Mucosa of descending colon (tissue), 3 donors: ENCODE measurements around the gene MELTF. TPM values are rescaled to one million over a fixed set of nuclear protein-coding genes. Genes with fewer than 3 reads are reported as not detected.

Experiments used
- ATAC-seq: fragments of 200-7000 bp; cut with Tn5 transposase; one replicate; pipeline ENCODE4 v1.9.1; 2020; ENCODE audit warnings: mild to moderate bottlenecking, moderate library complexity
- DNase-seq, 3 donors: peaks; one replicate each; pipeline ENCODE4 v3.0.0-alpha.2; 2020
- H3K36me3 ChIP-seq: fragments of 200-600 bp; one replicate; pipeline ENCODE4 v1.8.0; 2021; ENCODE audit warnings: low read depth, mild to moderate bottlenecking
- H3K4me1 ChIP-seq: fragments of 200-600 bp; one replicate; pipeline ENCODE4 v1.8.0; 2021; ENCODE audit warnings: low read depth, mild to moderate bottlenecking
- H3K4me3 ChIP-seq: fragments of 200-600 bp; one replicate; pipeline ENCODE4 v1.8.0; 2021; ENCODE audit warnings: mild to moderate bottlenecking
- H3K9me3 ChIP-seq: fragments of 200-600 bp; one replicate; pipeline ENCODE4 v1.8.0; 2021; ENCODE audit warnings: mild to moderate bottlenecking
- CTCF ChIP-seq: fragments of 200-600 bp; IDR thresholded peaks from one replicate; pipeline ENCODE4 v1.8.0; 2022; ENCODE audit warnings: antibody characterized with exemption, mild to moderate bottlenecking
- intact Hi-C, 2 donors: fragments of 100-400 bp; cut with DNase I in 1 of 2; cut with micrococcal nuclease in 1 of 2; formaldehyde crosslinking; loops; one replicate each; pipeline versions ENCODE4 v1.11.0 to v1.11.1; 2022; cut with DNase I, micrococcal nuclease
- total RNA-seq, 3 donors: library from RNA; stranded (reverse); fragmentation: NEBNext Ultra II Directional in 2 of 3; extraction: Animal tissue kit (Norgen Biotek cat#: 25700) in 2 of 3; gene quantifications; one replicate each; pipeline versions ENCODE4 v1.2.1 to v1.2.4, GENCODE V29; 2021 to 2023
- donor health status: DM: no; HTN: no; CAD: no; lungs with moderate emphysema.
- donor health status: DM: no; HTN: no; CAD: no.
- donor health status: DM: no; HTN: yes; CAD: no.

MELTF gene
- total RNA-seq, 3 donors from 2014 or later = 8.4 to 17.3 (median 10.7) TPM

GRCh38 chr3:197008436-197009209 lies 21.0 kb downstream of the MELTF start:
- H3K9me3 ChIP-seq = no peaks in the 10 kb centered on the region
- intact Hi-C loops = loop anchor here in 1 of 2 donors (10.0 kb wide), 1 partner anchor 176 kb away; no protein-coding TSS in a partner anchor
- H3K4me3 ChIP-seq = no peak overlapping the region
- TF ChIP-seq CTCF = no peak
- no peak for ATAC-seq
- peak in 1 of 3 donors; percentile 11 for DNase-seq
- peaks cover 7% of the 10 kb centered on the region for H3K4me1 ChIP-seq
- no peaks in the 10 kb centered on the region for H3K36me3 ChIP-seq

DNA sequence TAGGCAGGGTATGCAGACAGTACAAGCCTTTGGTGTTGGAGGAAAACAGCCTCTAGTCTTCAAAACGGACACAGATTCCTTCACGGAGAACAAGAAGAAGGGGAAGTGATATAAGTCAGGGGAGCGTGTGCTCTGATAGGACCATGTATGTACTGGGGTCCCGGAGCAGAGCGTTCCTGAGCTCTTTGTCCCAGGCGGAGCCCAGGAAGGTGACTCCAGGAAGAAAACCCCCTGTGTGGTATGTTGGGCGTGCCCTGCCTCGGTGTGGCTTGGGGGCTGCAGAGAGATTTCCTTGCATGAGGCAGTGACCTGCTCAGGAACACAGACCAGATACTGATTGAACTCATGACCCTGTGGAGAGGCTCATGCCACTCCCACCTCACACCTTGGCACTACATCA lies 21.7 kb downstream of the MELTF start:
- H3K4me1 ChIP-seq = peaks cover 7% of the 10 kb centered on the region
- ATAC-seq = no peak

DNA sequence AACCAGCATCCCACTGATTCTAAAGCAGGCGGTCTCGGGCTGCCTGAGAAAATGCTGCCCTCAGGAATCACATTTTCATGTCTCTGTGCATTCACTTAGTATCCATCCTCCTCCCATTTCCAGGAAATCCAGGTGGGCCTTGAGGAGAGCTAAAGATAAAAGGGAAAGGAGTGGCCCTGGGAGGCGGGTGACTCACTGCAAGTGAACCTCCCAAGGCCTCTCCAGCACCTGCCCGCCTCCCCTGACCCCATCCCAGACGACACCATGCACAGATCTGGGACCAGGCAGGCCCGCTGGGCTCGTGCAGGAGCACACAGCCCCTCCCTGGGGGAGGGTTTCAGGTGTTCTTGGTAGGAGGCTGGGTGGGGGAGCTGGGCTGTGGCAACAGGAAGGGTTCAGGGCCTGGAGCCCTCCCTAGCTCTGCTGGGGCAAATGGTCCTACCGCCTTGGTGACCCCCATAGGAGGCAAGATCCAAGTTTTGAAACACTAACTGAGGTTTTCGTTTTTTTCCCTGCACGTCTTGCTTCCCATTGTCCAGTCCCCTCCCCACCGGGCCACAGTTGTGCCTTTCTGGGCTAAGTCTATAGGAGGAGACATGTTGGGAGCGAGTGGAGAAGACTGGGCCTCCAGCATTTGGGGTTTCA lies 22.2 kb downstream of the MELTF start:
- peak in 2 of 3 donors; percentile 27 to 48 for DNase-seq
- TF ChIP-seq CTCF = no peak
- ATAC-seq = peak; percentile 17

More for the DNA sequence above, 21.7 kb downstream of the MELTF start:
- Histone ChIP-seq H3K36me3 (no peaks in the 10 kb centered on the region), H3K9me3 (no peaks in the 10 kb centered on the region), H3K4me3 (no peak overlapping the region)
- peak in 1 of 3 donors; percentile 6 for DNase-seq
- no peak for TF ChIP-seq CTCF
- intact Hi-C loops = loop anchor here in 1 of 2 donors (10.0 kb wide), 1 partner anchor 177 kb away; no protein-coding TSS in a partner anchor

GRCh38 chr3:197006860-197007259 lies 22.8 kb downstream of the MELTF start:
- intact Hi-C loops = loop anchor here in 1 of 2 donors (10.0 kb wide), 1 partner anchor 178 kb away; no protein-coding TSS in a partner anchor
- TF ChIP-seq CTCF = no peak
- peaks cover 7% of the 10 kb centered on the region for H3K4me1 ChIP-seq
- no peaks in the 10 kb centered on the region for H3K36me3 ChIP-seq
- ATAC-seq (no peak), DNase-seq (no peak)
- no peak overlapping the region for H3K4me3 ChIP-seq
- no peaks in the 10 kb centered on the region for H3K9me3 ChIP-seq

More for the DNA sequence above, 22.2 kb downstream of the MELTF start:
- H3K9me3 ChIP-seq = no peaks in the 10 kb centered on the region
- no peak overlapping the region for H3K4me3 ChIP-seq
- H3K36me3 ChIP-seq = no peaks in the 10 kb centered on the region
- intact Hi-C loops = loop anchor here in 1 of 2 donors (10.0 kb wide), 1 partner anchor 177 kb away; no protein-coding TSS in a partner anchor
- peaks cover 7% of the 10 kb centered on the region for H3K4me1 ChIP-seq

- intact Hi-C loops = loop anchor here in 1 of 2 donors (10.0 kb wide), 1 partner anchor 178 kb away; no protein-coding TSS in a partner anchor
- Histone ChIP-seq H3K9me3 (no peaks in the 10 kb centered on the region), H3K4me3 (no peak overlapping the region), H3K36me3 (no peaks in the 10 kb centered on the region), H3K4me1 (peaks cover 7% of the 10 kb centered on the region)
- TF ChIP-seq CTCF = no peak
- ATAC-seq (no peak), DNase-seq (peak in 2 of 3 donors; percentile 21 to 49)
Measured at GRCh38 chr3:197006446-197006845, 23.2 kb downstream of the MELTF start.
